ENCODE measurements around the gene GJB2. TPM values are rescaled to one million over a fixed set of nuclear protein-coding genes. Genes with fewer than 3 reads are reported as not detected.

The GJB2 gene
- total and polyA plus RNA-seq, 10 donors, result 0.14 to 0.77 (median 0.23) TPM; not detected in 4

- no peak for DNase-seq
- Histone ChIP-seq H3K9me3 (no peaks in the 10 kb centered on the region), H3K27ac (no peak overlapping the region), H3K27me3 (replicated peaks in 1 of 7) (peaks cover 3 to 78% (median 37%) of the 10 kb centered on the region in 7 donors), H3K4me3 (peak overlapping the region in 1 of 8 donors; percentile 1), H3K36me3 (no peaks in the 10 kb centered on the region), H3K4me1 (peaks cover 0 to 11% (median 4%) of the 10 kb centered on the region in 6 donors)
- 38 to 45% (median 41%) methylated on average over 22 of the region's 22 CpGs for WGBS, 5 donors
- intact Hi-C loops (cut with DNase I; ENCODE audit: low total_unique reads), result no loop called here
- TF ChIP-seq POLR2A (IDR thresholded peaks at IDR 0.05), result no peak
- TF ChIP-seq, protein P1, sequence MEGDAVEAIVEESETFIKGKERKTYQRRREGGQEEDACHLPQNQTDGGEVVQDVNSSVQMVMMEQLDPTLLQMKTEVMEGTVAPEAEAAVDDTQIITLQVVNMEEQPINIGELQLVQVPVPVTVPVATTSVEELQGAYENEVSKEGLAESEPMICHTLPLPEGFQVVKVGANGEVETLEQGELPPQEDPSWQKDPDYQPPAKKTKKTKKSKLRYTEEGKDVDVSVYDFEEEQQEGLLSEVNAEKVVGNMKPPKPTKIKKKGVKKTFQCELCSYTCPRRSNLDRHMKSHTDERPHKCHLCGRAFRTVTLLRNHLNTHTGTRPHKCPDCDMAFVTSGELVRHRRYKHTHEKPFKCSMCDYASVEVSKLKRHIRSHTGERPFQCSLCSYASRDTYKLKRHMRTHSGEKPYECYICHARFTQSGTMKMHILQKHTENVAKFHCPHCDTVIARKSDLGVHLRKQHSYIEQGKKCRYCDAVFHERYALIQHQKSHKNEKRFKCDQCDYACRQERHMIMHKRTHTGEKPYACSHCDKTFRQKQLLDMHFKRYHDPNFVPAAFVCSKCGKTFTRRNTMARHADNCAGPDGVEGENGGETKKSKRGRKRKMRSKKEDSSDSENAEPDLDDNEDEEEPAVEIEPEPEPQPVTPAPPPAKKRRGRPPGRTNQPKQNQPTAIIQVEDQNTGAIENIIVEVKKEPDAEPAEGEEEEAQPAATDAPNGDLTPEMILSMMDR (IDR thresholded peaks at IDR 0.05 in 8 of 11, conservative IDR thresholded peaks at IDR 0.05 in 3 of 11), result no peak
- TF ChIP-seq POLR2AphosphoS5 (IDR thresholded peaks at IDR 0.05), result peak in 1 of 3 donors; percentile 24
These were observed 17.9 kb downstream of the GJB2 start for GRCh38 chr13:20174656-20175405.

- intact Hi-C loops (cut with DNase I; ENCODE audit: low total_unique reads), result no loop called here
- Histone ChIP-seq H3K36me3 (no peaks in the 10 kb centered on the region), H3K9me3 (no peaks in the 10 kb centered on the region), H3K27me3 (replicated peaks in 1 of 7) (peaks cover 0 to 71% (median 27%) of the 10 kb centered on the region in 7 donors), H3K27ac (no peak overlapping the region), H3K4me1 (peaks cover 0 to 11% (median 4%) of the 10 kb centered on the region in 6 donors), H3K4me3 (no peak overlapping the region)
- TF ChIP-seq POLR2A (IDR thresholded peaks at IDR 0.05) (no peak), POLR2AphosphoS5 (IDR thresholded peaks at IDR 0.05) (no peak)
- TF ChIP-seq, protein P1 (IDR thresholded peaks at IDR 0.05 in 8 of 11, conservative IDR thresholded peaks at IDR 0.05 in 3 of 11), result no peak
- WGBS, 5 donors, result 75 to 95% (median 77%) methylated on average over 8 of the region's 8 CpGs
- no peak for DNase-seq
These were observed 19.5 kb downstream of the GJB2 start for GRCh38 chr13:20173116-20173746.

GRCh38 chr13:20171364-20171763, 21.4 kb downstream of the GJB2 start:
- intact Hi-C loops (cut with DNase I; ENCODE audit: low total_unique reads), result no loop called here
- TF ChIP-seq POLR2A (IDR thresholded peaks at IDR 0.05) (no peak), POLR2AphosphoS5 (IDR thresholded peaks at IDR 0.05) (no peak)
- TF ChIP-seq, protein P1 (IDR thresholded peaks at IDR 0.05 in 8 of 11, conservative IDR thresholded peaks at IDR 0.05 in 3 of 11), result no peak
- Histone ChIP-seq H3K9me3 (no peaks in the 10 kb centered on the region), H3K27ac (no peak overlapping the region), H3K27me3 (replicated peaks in 1 of 7) (peaks cover 0 to 71% (median 13%) of the 10 kb centered on the region in 7 donors), H3K36me3 (no peaks in the 10 kb centered on the region), H3K4me3 (no peak overlapping the region), H3K4me1 (peaks cover 0 to 11% (median 4%) of the 10 kb centered on the region in 6 donors)
- DNase-seq, result no peak
- WGBS, 5 donors, result 75 to 89% (median 82%) methylated on average over 1 of the region's 1 CpG

DNA sequence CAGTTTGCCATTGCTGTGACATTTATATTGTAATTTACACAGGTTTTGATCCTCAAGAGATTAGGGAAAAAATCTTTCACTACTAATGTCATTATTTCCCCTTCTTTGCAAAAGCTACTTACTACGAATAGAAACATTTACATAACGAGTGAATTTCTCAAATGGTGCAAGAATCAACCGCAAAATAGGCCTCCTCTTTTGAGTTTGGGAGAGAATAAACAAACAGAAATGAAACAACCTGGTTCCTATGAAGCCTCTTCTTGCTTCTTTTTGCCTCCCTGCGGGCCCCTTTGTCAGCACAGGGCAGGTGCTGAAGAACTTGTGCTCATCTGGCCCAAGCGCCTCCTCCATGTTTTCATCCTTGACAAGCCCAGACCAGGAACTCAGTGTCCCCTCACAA, 21.8 kb downstream of the GJB2 start:
- H3K4me3 ChIP-seq, result no peak overlapping the region
- no peak for DNase-seq
- H3K36me3 ChIP-seq, result no peaks in the 10 kb centered on the region
- no peaks in the 10 kb centered on the region for H3K9me3 ChIP-seq
- H3K27ac ChIP-seq, result no peak overlapping the region
- TF ChIP-seq POLR2A (IDR thresholded peaks at IDR 0.05) (no peak), POLR2AphosphoS5 (IDR thresholded peaks at IDR 0.05) (no peak)
- TF ChIP-seq, protein P1 (IDR thresholded peaks at IDR 0.05 in 8 of 11, conservative IDR thresholded peaks at IDR 0.05 in 3 of 11), result no peak
- intact Hi-C loops (cut with DNase I; ENCODE audit: low total_unique reads), result no loop called here
- peaks cover 0 to 11% (median 4%) of the 10 kb centered on the region in 6 donors for H3K4me1 ChIP-seq
- H3K27me3 ChIP-seq (replicated peaks in 1 of 7), result peaks cover 0 to 71% (median 10%) of the 10 kb centered on the region in 7 donors
- WGBS, 5 donors, result 82 to 92% (median 87%) methylated on average over 5 of the region's 5 CpGs
